HUDEP-2 (cell line): ENCODE data around the gene XRCC3.

Experiments used
- DNase-seq, 76 experiments: peaks; one replicate each; lab custom pipeline; 2025; ENCODE audit not compliant: unreplicated experiment in 76 of 76; lab: John Stamatoyannopoulos, UW

The XRCC3 gene

GRCh38 chr14:103715052-103716000, at the start of gene XRCC3, which contains the start of gene ZFYVE21:
Gene XRCC3, minus strand, starts transcription at chr14:103715451. Its CDS starts 4,364 bp downstream, at chr14:103711087.
Gene ZFYVE21, plus strand, starts transcription at chr14:103715810. Its CDS starts 32 bp downstream, at chr14:103715842.
- DNase-seq, result peak in 75 of 76 experiments; percentile 58 to 100 (median 99)

GRCh38 chr14:103763730-103764488, 48.7 kb upstream of the XRCC3 start:
- no peak for DNase-seq

GRCh38 chr14:103762541-103762940, 47.3 kb upstream of the XRCC3 start:
- DNase-seq, result no peak

- no peak for DNase-seq
Observed at GRCh38 chr14:103762036-103762435, 46.8 kb upstream of the XRCC3 start.

GRCh38 chr14:103758059-103758776, 43.0 kb upstream of the XRCC3 start:
- DNase-seq, result no peak

- no peak for DNase-seq
Observed at GRCh38 chr14:103755060-103755459, 39.8 kb upstream of the XRCC3 start.

- DNase-seq, result no peak
Observed at GRCh38 chr14:103753774-103754173, 38.5 kb upstream of the XRCC3 start.

GRCh38 chr14:103749860-103750259, 34.6 kb upstream of the XRCC3 start:
- DNase-seq, result peak in 4 of 76 experiments; percentile 9 to 21 (median 16)

- no peak for DNase-seq
Observed at GRCh38 chr14:103749452-103749851, 34.2 kb upstream of the XRCC3 start.

GRCh38 chr14:103748534-103748857, 33.2 kb upstream of the XRCC3 start:
- no peak for DNase-seq

GRCh38 chr14:103746701-103747100, 31.4 kb upstream of the XRCC3 start:
- peak in 1 of 76 experiments; percentile 4 for DNase-seq

- no peak for DNase-seq
Observed at GRCh38 chr14:103745424-103745823, 30.2 kb upstream of the XRCC3 start.

- no peak for DNase-seq
Observed at GRCh38 chr14:103744621-103745395, 29.6 kb upstream of the XRCC3 start.

GRCh38 chr14:103743691-103744090, 28.4 kb upstream of the XRCC3 start:
- no peak for DNase-seq

- no peak for DNase-seq
Observed at GRCh38 chr14:103742499-103743255, 27.4 kb upstream of the XRCC3 start.

- no peak for DNase-seq
Observed at GRCh38 chr14:103741876-103742275, 26.6 kb upstream of the XRCC3 start.

GRCh38 chr14:103740991-103741689, 25.9 kb upstream of the XRCC3 start:
- no peak for DNase-seq

GRCh38 chr14:103739793-103740501, 24.7 kb upstream of the XRCC3 start:
- DNase-seq, result no peak
